Measurements from ENCODE around the gene VKORC1. TPM values are rescaled to one million over a fixed set of nuclear protein-coding genes. Genes with fewer than 3 reads are reported as not detected.

VKORC1 gene
- total RNA-seq, 2 donors from 2014 or later = 39.5 to 50.3 TPM

DNA sequence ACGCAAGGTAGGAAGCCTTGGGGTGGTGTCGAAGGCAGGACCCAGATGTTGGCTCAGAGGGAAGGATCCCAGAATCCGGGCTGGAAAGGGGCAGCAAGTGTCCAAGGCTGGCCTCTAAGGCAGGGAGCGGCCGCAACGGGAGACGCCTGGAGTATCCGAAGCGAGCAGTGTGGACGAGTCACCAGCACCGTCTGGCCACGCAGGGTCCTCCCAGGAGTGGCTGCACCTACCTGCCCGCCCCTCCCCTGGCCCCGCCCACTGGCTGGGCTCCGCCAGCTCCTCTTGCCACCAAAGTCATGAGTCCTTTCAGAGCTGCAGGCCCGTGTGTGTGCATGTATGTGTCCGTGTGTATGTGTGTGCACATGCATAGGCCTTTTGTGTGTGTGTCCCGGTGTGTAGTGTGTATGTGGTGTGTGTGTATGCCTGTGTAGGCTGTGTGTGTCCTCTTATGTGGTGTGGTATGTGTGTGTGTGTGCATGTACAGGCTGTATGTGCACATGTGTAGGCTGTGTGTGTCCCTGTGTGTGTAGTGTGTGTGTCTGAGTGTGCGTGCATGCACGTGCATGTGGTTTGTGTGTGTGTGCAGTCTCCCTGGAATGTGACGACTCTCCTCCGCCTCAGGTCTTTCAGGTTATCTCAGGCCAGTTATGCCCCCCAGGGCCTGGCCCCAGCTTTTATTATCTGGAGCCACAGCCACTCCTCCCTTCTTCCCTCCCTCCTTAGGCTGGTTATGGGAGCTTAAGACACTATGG, 41.1 kb upstream of the VKORC1 start, which contains the start of gene PRSS8:
TSS of gene PRSS8 (minus strand) at position 193 of the 752 bp plus-strand sequence. CDS start 229 bp downstream, outside the sequence.
- H3K9me3 ChIP-seq = no peaks in the 10 kb centered on the region
- H3K36me3 ChIP-seq = no peaks in the 10 kb centered on the region
- DNase-seq = peak; percentile 97
- intact Hi-C loops (cut with DNase I) = no loop called here
- TF ChIP-seq, protein P1, sequence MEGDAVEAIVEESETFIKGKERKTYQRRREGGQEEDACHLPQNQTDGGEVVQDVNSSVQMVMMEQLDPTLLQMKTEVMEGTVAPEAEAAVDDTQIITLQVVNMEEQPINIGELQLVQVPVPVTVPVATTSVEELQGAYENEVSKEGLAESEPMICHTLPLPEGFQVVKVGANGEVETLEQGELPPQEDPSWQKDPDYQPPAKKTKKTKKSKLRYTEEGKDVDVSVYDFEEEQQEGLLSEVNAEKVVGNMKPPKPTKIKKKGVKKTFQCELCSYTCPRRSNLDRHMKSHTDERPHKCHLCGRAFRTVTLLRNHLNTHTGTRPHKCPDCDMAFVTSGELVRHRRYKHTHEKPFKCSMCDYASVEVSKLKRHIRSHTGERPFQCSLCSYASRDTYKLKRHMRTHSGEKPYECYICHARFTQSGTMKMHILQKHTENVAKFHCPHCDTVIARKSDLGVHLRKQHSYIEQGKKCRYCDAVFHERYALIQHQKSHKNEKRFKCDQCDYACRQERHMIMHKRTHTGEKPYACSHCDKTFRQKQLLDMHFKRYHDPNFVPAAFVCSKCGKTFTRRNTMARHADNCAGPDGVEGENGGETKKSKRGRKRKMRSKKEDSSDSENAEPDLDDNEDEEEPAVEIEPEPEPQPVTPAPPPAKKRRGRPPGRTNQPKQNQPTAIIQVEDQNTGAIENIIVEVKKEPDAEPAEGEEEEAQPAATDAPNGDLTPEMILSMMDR (IDR thresholded peaks at IDR 0.05) = no peak
- H3K4me3 ChIP-seq = peak within 1 kb of the TSS; percentile 63
- H3K27me3 ChIP-seq = no peaks in the 10 kb centered on the region
- H3K4me1 ChIP-seq = peaks cover 20% of the 10 kb centered on the region
- H3K9ac ChIP-seq (ENCODE audit: low read depth in 2 of 2, low read length in 2 of 2) = peak within 1 kb of the TSS; percentile 79 to 100
- peak within 1 kb of the TSS; percentile 98 for H3K27ac ChIP-seq

DNA sequence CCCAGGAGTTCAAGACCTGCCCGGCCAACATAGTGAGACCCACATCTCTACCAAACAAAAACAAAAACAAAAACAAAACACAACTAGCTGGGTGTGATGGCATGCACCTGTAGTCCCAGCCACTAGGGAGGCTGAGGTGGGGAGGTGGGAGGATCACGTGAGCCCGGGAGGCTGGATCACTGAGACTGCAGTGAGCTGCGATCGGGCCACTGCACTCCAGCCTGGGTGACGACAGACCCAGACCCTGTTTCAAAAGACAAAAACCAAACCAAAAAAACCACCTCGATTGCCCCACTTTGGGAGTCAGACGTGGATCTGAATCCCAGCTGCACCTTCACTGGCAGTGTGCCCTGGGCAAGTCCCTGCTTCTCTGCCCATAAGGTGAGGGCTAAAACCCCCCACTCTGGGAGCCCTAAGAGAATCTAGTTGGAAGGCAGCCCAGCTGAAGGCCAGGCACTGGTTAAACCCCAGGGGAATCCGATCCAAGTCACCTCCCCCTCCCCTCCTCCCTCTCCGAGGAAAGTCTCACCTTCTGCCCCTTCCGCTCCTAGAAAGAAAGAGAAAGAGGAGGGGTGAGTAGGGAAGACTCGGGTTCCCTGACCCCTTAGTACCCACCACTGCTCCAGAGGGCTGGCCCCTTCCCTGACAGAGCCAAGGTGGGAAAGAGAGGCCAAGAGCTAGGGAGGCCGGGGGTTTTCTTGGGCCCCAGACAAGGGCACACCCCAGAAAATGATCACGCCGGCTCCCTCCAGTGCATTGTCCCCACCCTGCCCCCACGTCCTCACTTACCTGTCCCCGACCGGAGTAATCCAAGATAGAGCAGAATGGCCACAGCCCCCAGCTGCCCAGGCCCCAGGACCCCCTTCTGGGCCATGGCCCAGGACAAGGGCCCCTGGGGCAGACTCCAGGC, 40.3 kb upstream of the VKORC1 start:
- intact Hi-C loops (cut with DNase I) = no loop called here

DNA sequence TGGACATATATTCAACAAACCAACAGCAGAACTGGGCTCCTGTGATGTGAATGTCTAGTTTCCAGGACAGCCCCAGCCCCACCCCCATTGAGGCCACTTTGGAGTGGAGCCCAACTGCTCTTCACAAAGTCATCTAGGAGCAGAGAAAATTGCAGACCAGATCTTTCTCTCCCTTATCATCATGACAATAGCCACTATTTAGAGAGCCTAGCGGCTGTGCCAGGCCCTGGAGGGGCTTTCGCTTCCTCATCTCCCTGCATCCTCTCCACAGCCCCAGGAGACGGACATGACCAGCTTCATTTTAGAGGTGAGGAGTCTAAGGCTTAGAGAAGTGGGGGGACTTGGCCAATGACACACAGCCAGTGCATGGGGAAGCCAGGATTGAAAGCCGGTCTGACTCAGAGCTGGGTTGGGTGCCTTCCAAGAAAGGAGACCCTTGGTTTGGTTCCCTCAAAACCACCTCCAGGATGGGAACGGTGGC, 39.5 kb upstream of the VKORC1 start:
- Histone ChIP-seq H3K9ac (ENCODE audit: low read depth in 2 of 2, low read length in 2 of 2) (peak overlapping the region; percentile 33 to 100), H3K36me3 (no peaks in the 10 kb centered on the region), H3K9me3 (no peaks in the 10 kb centered on the region), H3K27ac (peak overlapping the region; percentile 98), H3K27me3 (no peaks in the 10 kb centered on the region), H3K4me1 (peaks cover 24% of the 10 kb centered on the region), H3K4me3 (peak overlapping the region; percentile 63)
- intact Hi-C loops (cut with DNase I) = no loop called here
- DNase-seq = peak; percentile 27
- TF ChIP-seq, protein P1 (IDR thresholded peaks at IDR 0.05) = no peak

More for the DNA sequence above, 40.3 kb upstream of the VKORC1 start:
- Histone ChIP-seq H3K4me1 (peaks cover 20% of the 10 kb centered on the region), H3K9ac (ENCODE audit: low read depth in 2 of 2, low read length in 2 of 2) (peak overlapping the region; percentile 79 to 100), H3K27me3 (no peaks in the 10 kb centered on the region), H3K27ac (peak overlapping the region; percentile 98), H3K4me3 (peak overlapping the region; percentile 63), H3K36me3 (no peaks in the 10 kb centered on the region), H3K9me3 (no peaks in the 10 kb centered on the region)
- TF ChIP-seq, protein P1 (IDR thresholded peaks at IDR 0.05) = peak; percentile 10
- DNase-seq = peak; percentile 80

DNA sequence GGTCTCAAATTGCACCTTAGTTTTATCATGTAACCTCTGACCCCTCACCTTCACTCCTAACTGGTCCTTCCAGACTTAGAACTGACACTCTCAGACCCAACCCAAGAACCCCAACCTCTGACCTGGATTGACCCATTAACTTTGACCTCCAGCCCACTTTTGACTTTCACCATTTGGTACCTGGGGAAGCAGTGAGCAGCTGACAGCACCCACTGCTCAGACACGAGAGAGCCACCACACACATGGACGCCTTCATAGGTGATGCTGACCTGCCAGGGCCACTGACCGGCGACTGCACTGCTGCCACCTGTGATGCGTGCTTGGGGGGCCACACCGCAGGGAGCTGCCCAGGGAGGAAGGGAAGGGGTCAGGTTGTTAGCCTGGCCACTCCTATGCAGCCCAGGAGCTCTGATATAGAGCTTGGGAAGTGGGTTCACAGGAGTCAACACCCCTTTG, 38.5 kb upstream of the VKORC1 start:
- intact Hi-C loops (cut with DNase I) = no loop called here
- Histone ChIP-seq H3K9me3 (no peaks in the 10 kb centered on the region), H3K27me3 (no peaks in the 10 kb centered on the region), H3K36me3 (no peaks in the 10 kb centered on the region), H3K9ac (ENCODE audit: low read depth in 2 of 2, low read length in 2 of 2) (peak overlapping the region; percentile 64 to 100), H3K27ac (peak overlapping the region; percentile 98), H3K4me3 (peak overlapping the region; percentile 63), H3K4me1 (peaks cover 30% of the 10 kb centered on the region)
- no peak for DNase-seq
- TF ChIP-seq, protein P1 (IDR thresholded peaks at IDR 0.05) = no peak

DNA sequence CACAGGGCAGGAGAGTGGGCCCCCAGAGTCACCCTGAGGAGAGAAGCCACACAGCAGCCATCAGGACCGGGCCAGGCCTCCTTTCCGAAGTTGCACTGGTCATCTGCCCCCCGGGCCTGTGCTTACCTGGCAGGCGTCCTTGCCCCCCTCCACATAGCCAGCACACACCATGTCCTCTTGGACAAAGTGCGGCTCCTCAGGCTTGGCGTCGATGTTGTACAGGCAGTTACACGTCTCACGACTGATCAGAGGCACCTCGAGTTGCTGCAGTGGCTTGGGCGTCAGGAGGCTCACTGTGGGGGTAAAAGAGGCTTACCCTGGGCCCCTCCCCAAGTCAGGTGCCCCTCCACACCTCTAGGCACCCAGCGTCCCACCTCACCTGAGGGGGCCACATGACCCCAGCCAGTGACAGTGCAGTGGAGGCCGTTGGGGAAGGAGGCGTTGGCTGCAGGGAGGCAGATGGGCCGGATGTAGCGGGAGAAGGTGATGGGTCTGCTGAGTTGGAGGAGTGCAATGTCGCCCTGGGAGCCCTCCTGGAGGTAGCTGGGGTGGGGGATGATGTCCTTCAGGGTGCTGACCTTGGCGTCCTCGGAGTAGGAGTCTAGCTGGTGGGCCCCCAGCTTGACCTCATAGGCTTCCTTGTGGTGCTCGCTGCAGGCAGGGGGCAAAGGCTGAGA, 37.8 kb upstream of the VKORC1 start:
- H3K4me3 ChIP-seq = no peak overlapping the region
- H3K27me3 ChIP-seq = no peaks in the 10 kb centered on the region
- no peaks in the 10 kb centered on the region for H3K9me3 ChIP-seq
- peaks cover 35% of the 10 kb centered on the region for H3K4me1 ChIP-seq
- intact Hi-C loops (cut with DNase I) = no loop called here
- peak overlapping the region; percentile 98 for H3K27ac ChIP-seq
- peak overlapping the region; percentile 24 to 100 for H3K9ac ChIP-seq (ENCODE audit: low read depth in 2 of 2, low read length in 2 of 2)
- TF ChIP-seq, protein P1 (IDR thresholded peaks at IDR 0.05) = no peak
- no peaks in the 10 kb centered on the region for H3K36me3 ChIP-seq
- DNase-seq = no peak

All from colonic mucosa (tissue), 4 donors.